HG03066 (cell line): Measurements from ENCODE around the gene USP46.

Source experiments
- ATAC-seq: cut with Tn5 transposase; IDR thresholded peaks from one replicate; pipeline ENCODE4 v1.9.1; 2021; ENCODE audit warnings: low read depth; ENCODE audit not compliant: unreplicated experiment

USP46 gene

GRCh38 chr4:52657618-52658501 lies 1.2 kb downstream of the USP46 start:
- ATAC-seq: no peak

GRCh38 chr4:52657292-52657617 lies 1.8 kb downstream of the USP46 start:
- no peak for ATAC-seq

- no peak for ATAC-seq
These were observed 3.6 kb downstream of the USP46 start for GRCh38 chr4:52655506-52655905.

GRCh38 chr4:52651996-52652672 lies 7.0 kb downstream of the USP46 start:
- ATAC-seq: no peak

GRCh38 chr4:52648836-52649235 lies 10.3 kb downstream of the USP46 start:
- no peak for ATAC-seq

GRCh38 chr4:52646741-52647140 lies 12.4 kb downstream of the USP46 start:
- ATAC-seq: no peak

- no peak for ATAC-seq
These were observed 13.0 kb downstream of the USP46 start for GRCh38 chr4:52646096-52646495.

- no peak for ATAC-seq
These were observed 13.8 kb downstream of the USP46 start for GRCh38 chr4:52645300-52645699.

- ATAC-seq: peak; percentile 34
These were observed 15.3 kb downstream of the USP46 start for GRCh38 chr4:52643785-52644244.

- no peak for ATAC-seq
These were observed 15.9 kb downstream of the USP46 start for GRCh38 chr4:52643190-52643589.

GRCh38 chr4:52641854-52642563 lies 17.1 kb downstream of the USP46 start:
- peak; percentile 61 for ATAC-seq

- ATAC-seq: no peak
These were observed 18.1 kb downstream of the USP46 start for GRCh38 chr4:52640808-52641565.

GRCh38 chr4:52638717-52639116 lies 20.4 kb downstream of the USP46 start:
- peak; percentile 37 for ATAC-seq

GRCh38 chr4:52637116-52637515 lies 22.0 kb downstream of the USP46 start:
- no peak for ATAC-seq

- no peak for ATAC-seq
These were observed 23.5 kb downstream of the USP46 start for GRCh38 chr4:52635560-52635959.

- no peak for ATAC-seq
These were observed 24.0 kb downstream of the USP46 start for GRCh38 chr4:52635130-52635529.

GRCh38 chr4:52633846-52634245 lies 25.3 kb downstream of the USP46 start:
- no peak for ATAC-seq

GRCh38 chr4:52628974-52629373 lies 30.1 kb downstream of the USP46 start:
- no peak for ATAC-seq

GRCh38 chr4:52628543-52628942 lies 30.6 kb downstream of the USP46 start:
- no peak for ATAC-seq

GRCh38 chr4:52627876-52628275 lies 31.2 kb downstream of the USP46 start:
- ATAC-seq: no peak

GRCh38 chr4:52625216-52625615 lies 33.9 kb downstream of the USP46 start:
- no peak for ATAC-seq
